Breast epithelium (tissue), 4 donors: Measurements from ENCODE around the gene MRPL54. TPM values are rescaled to one million over a fixed set of nuclear protein-coding genes. Genes with fewer than 3 reads are reported as not detected.

ENCODE experiments used
- DNase-seq, 2 donors: peaks; one replicate each; pipeline ENCODE4 v3.0.0-alpha.2; 2019; ENCODE audit warnings: low spot score in 2 of 2
- H3K27ac ChIP-seq, 2 donors: fragments of 200-600 bp; sonication (generic) in 1 of 2; one replicate each; pipeline ENCODE4 v1.5.1; 2016 to 2019; ENCODE audit warnings: mild to moderate bottlenecking in 1 of 2
- H3K27me3 ChIP-seq, 2 donors: fragments of 200-600 bp; sonication (generic) in 1 of 2; one replicate each; pipeline versions ENCODE4 v1.5.1 to v1.6.0; 2017 to 2019; ENCODE audit warnings: control low read depth in 1 of 2, mild to moderate bottlenecking in 1 of 2
- H3K36me3 ChIP-seq: fragments of 200-600 bp; one replicate; pipeline ENCODE4 v1.5.1; 2019
- H3K4me1 ChIP-seq, 2 donors: fragments of 200-600 bp; sonication (generic); one replicate each; pipeline ENCODE4 v1.5.1; 2016 to 2019; ENCODE audit warnings: control low read depth in 1 of 2
- H3K4me3 ChIP-seq, 3 donors: fragments of 200-600 bp; sonication (generic); 1 replicate in 2 of 3; 2 replicates in 1 of 3; pipeline ENCODE4 v1.5.1; 2016 to 2019; ENCODE audit warnings: mild to moderate bottlenecking in 3 of 3, moderate library complexity in 2 of 3
- H3K9me3 ChIP-seq, 2 donors: fragments of 200-600 bp; sonication (generic) in 1 of 2; one replicate each; pipeline ENCODE4 v1.5.1; 2016 to 2019; ENCODE audit warnings: control low read depth in 1 of 2
- POLR2A ChIP-seq: fragments of 450-650 bp; IDR thresholded peaks from one replicate; pipeline ENCODE4 v1.6.1; 2016; ENCODE audit warnings: antibody characterized with exemption, mild to moderate bottlenecking, moderate library complexity
- POLR2AphosphoS5 ChIP-seq, 3 donors: sonication (generic); formaldehyde crosslinking; IDR thresholded peaks; one replicate each; pipeline ENCODE4 v1.6.1; 2017; ENCODE audit warnings: antibody characterized with exemption in 3 of 3
- intact Hi-C: fragments of 100-400 bp; cut with DNase I; formaldehyde crosslinking; loops from one replicate; pipeline ENCODE4 v1.15.1; 2023; ENCODE audit warnings: low total_unique reads
- total RNA-seq, 3 donors: library from RNA; depleted of rRNA; stranded (reverse); fragments of >200 nt; gene quantifications; one replicate each; pipeline ENCODE4 v1.1.0, GENCODE V29; 2016
- TF ChIP-seq, protein P1 (sequence below), 3 donors: fragments of 450-650 bp; IDR thresholded peaks; one replicate each; pipeline ENCODE4 v1.5.1; 2016 to 2017; ENCODE audit warnings: antibody characterized with exemption in 3 of 3, mild to moderate bottlenecking in 3 of 3, moderate library complexity in 3 of 3

MRPL54 gene
- total RNA-seq, 3 donors from 2014 or later: 69.9 to 81.5 (median 73.4) TPM

DNA sequence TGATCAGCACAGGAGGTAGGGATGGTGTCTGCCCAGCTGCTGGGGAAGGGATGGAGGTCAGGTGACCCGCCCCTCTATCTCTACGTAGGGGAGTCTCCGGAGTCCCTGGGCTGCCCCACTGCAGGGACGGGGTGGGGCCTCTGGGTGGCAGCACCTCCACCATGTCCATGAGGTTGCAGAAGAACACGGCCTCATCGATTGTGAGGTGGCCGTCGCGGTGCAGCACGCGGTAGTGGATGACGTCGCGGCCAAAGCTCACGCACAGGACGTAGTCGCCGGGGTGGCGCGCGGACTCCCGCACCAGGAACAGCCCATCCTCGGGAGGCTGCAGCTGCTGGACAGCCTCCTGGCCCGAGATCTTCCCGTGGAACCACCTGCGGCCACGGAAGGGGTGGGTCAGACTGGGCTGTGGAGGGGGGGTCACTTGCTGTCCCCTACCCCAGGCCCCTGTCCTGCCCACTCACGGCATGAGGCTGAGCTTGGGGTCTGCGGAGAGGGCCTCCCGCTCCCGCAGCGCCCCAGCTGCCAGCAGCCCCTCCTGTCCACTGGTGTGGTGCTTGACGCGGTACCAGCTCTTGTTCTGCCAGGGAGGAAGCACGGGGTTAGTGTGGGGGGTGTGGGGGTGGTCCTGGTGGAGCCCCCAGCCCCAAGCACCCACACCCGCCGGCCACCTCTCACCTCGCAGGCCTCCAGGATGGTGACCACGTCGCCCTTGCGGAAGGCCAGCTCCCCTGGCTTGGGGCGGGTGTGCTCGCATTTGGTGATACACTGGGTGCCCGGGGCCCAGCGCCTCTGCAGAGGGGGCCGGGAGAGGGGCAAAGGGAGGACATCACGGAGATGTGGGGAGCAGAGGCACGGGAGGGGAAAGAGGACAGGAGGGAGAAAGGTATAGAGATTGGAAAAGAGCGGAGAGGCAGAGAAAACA is 21.4 kb downstream of the MRPL54 start:
- H3K27ac ChIP-seq: no peak overlapping the region
- no peak overlapping the region for H3K4me3 ChIP-seq
- no peaks in the 10 kb centered on the region for H3K4me1 ChIP-seq
- H3K36me3 ChIP-seq: no peaks in the 10 kb centered on the region
- H3K27me3 ChIP-seq: peaks cover 0 to 50% of the 10 kb centered on the region in 2 donors
- H3K9me3 ChIP-seq: peaks cover 24 to 26% of the 10 kb centered on the region in 2 donors
- TF ChIP-seq POLR2AphosphoS5 (IDR thresholded peaks at IDR 0.05) (no peak), POLR2A (no peak)
- TF ChIP-seq, protein P1, sequence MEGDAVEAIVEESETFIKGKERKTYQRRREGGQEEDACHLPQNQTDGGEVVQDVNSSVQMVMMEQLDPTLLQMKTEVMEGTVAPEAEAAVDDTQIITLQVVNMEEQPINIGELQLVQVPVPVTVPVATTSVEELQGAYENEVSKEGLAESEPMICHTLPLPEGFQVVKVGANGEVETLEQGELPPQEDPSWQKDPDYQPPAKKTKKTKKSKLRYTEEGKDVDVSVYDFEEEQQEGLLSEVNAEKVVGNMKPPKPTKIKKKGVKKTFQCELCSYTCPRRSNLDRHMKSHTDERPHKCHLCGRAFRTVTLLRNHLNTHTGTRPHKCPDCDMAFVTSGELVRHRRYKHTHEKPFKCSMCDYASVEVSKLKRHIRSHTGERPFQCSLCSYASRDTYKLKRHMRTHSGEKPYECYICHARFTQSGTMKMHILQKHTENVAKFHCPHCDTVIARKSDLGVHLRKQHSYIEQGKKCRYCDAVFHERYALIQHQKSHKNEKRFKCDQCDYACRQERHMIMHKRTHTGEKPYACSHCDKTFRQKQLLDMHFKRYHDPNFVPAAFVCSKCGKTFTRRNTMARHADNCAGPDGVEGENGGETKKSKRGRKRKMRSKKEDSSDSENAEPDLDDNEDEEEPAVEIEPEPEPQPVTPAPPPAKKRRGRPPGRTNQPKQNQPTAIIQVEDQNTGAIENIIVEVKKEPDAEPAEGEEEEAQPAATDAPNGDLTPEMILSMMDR (IDR thresholded peaks at IDR 0.05): no peak
- no peak for DNase-seq
- intact Hi-C loops: no loop called here

DNA sequence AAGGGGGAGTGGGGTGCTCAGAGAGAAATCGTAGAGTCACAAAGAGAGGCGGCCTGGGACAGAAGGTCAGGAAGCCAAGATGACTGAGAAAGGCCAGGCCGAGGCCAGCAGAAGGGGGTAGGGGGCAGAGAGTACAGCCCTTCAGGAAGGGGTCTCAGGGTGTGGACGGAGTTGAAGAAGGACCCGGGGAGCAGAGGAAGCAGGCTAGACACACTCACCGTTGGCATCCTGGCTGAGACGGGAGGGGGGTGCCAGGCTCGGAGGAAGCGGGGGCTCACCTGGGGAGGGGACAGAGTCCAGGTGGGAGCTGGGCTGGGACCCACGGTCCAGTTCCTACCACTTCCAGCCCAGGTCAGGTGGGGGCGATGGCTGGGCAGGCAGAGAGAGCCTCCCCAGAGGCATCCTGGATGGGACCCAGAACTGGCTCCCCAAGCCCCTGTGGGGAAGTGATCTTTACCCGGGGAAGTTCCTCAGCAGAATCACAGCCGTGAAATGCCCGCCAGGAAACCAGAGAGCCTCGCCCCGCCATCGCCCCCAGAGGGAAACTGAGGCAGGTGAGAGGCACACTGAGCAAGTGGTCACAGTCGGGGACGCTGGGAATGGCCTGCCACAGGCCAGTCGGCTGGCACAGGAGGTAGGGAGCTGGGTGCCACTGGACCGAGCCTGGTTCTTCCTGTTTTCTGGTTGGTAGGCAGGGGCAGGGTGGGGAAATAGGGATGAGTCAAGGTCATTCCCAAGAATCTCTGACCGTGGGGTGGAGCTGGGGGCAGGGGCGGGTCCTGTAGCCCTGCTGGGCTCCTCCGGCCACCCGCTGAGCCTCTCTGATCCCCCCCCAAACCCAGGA is 22.3 kb downstream of the MRPL54 start:
- H3K4me1 ChIP-seq: no peaks in the 10 kb centered on the region

DNA sequence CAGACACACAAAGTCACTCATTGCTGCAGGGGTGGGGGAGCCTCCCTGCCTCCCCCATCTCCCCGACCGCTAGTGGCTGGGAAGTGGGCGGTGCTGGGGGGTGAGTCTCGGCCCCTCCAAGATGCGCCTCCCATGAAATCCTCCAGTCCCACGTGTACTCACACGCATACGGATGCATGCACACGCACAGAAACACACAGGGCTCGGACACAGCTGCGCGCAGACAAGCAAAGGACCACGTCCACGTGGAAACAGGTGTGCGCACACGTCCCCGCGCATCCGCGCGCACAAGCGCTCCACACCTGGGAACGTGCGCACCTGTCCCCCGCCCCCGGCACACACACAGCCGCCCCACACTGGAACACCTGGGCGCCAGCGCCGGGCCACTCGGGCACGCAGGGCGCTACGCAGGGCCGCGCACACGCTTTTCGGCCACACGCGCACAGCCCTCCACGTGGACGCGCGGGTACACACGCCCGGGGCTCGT is 23.0 kb downstream of the MRPL54 start:
- Histone ChIP-seq H3K36me3 (no peaks in the 10 kb centered on the region), H3K27me3 (peaks cover 0 to 44% of the 10 kb centered on the region in 2 donors), H3K4me1 (no peaks in the 10 kb centered on the region), H3K27ac (no peak overlapping the region), H3K4me3 (peak overlapping the region; percentile 10 to 60 (median 41)), H3K9me3 (peaks cover 24 to 26% of the 10 kb centered on the region in 2 donors)
- no peak for DNase-seq
- intact Hi-C loops: no loop called here
- no peak for TF ChIP-seq POLR2AphosphoS5 (IDR thresholded peaks at IDR 0.05)
- TF ChIP-seq, protein P1 (IDR thresholded peaks at IDR 0.05): no peak
- no peak for TF ChIP-seq POLR2A

More for the DNA sequence above, 22.3 kb downstream of the MRPL54 start:
- H3K27me3 ChIP-seq: peaks cover 0 to 44% of the 10 kb centered on the region in 2 donors
- no peaks in the 10 kb centered on the region for H3K36me3 ChIP-seq
- TF ChIP-seq POLR2AphosphoS5 (IDR thresholded peaks at IDR 0.05): no peak
- no peak for TF ChIP-seq POLR2A
- TF ChIP-seq, protein P1 (IDR thresholded peaks at IDR 0.05): no peak
- intact Hi-C loops: no loop called here
- no peak for DNase-seq
- H3K4me3 ChIP-seq: peak overlapping the region in 2 of 3 donors; percentile 41 to 60
- H3K27ac ChIP-seq: no peak overlapping the region
- H3K9me3 ChIP-seq: peaks cover 24 to 26% of the 10 kb centered on the region in 2 donors

DNA sequence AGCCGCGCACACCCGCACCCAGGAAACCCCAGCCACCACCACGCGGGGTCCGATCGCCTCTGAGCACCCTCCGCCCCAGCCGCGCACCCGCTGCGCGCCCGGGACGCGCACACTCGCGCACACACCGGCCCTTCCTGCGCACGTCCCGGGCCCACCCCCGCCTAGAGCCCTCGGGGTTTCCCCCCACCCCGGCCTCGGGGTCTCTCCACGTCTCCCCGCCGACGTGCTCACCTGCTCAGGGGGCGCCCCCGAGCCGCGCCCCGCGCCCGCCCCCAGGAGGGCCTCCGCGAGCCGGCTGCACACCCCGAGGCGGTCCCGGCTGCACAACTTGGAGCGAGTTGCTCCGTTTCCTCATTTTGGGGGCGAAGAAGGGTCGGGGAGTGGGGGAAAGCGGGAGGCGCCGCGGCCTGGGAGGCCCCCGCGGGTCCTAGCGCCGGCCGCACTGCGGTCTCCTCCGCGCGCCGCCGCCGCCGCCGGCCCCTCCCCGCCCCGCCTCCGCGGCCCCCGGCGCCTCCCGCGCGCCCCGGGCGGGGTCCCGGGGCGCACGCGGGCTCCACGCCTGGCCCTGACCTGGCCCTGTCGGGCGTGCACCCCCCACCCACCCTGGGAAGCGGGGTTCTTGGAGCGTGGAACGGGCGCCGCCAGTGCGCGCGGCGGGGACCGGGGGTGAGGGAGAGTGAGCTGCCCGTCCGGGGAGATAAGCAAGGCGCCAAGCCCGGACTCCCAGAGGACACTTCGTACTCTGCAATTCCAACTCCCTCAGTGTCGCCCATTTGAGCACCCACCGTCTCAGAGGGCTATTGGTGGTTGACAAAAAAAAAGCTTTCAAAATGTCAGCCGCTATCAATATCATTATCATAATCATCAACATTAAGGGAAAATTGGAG is 23.7 kb downstream of the MRPL54 start, which contains the start of gene MATK:
Gene MATK, minus strand, starts transcription at position 444 of the 887 bp plus-strand sequence. CDS start 1,246 bp downstream, outside the sequence.
- H3K27ac ChIP-seq: no peak within 1 kb of the TSS
- intact Hi-C loops: no loop called here
- H3K36me3 ChIP-seq: no peaks in the 10 kb centered on the region
- peaks cover 0 to 44% of the 10 kb centered on the region in 2 donors for H3K27me3 ChIP-seq
- peak within 1 kb of the TSS; percentile 10 to 60 (median 41) for H3K4me3 ChIP-seq
- TF ChIP-seq POLR2A: no peak
- TF ChIP-seq, protein P1 (IDR thresholded peaks at IDR 0.05): no peak
- TF ChIP-seq POLR2AphosphoS5 (IDR thresholded peaks at IDR 0.05): no peak
- H3K4me1 ChIP-seq: no peaks in the 10 kb centered on the region
- H3K9me3 ChIP-seq: peaks cover 17 to 19% of the 10 kb centered on the region in 2 donors
- no peak for DNase-seq
